IMR-90 (cell line): ENCODE results near the gene FAM20C.

Source experiments
- BHLHE40 ChIP-seq: fragments of 150-350 bp; IDR thresholded peaks from 2 replicates; pipeline ENCODE4 v1.6.1; 2016; ENCODE audit warnings: mild to moderate bottlenecking, low read depth, low read length
- MAFK ChIP-seq: IDR thresholded peaks from 2 replicates; pipeline ENCODE4 v1.6.1; 2012; ENCODE audit warnings: low read depth, low read length, improper control_type of control experiment
- POLR2A ChIP-seq: IDR thresholded peaks from 2 replicates; pipeline ENCODE4 v1.6.1; 2012; ENCODE audit warnings: mild to moderate bottlenecking, low read depth, low read length
- RAD21 ChIP-seq: IDR thresholded peaks from 2 replicates; pipeline ENCODE4 v1.6.1; 2012; ENCODE audit warnings: low read length, improper control_type of control experiment
- TF ChIP-seq, protein P1 (sequence below): conservative IDR thresholded peaks from 2 replicates; pipeline ENCODE4 v1.5.1; 2012; ENCODE audit warnings: mild to moderate bottlenecking, low read depth, low read length, improper control_type of control experiment

DNA sequence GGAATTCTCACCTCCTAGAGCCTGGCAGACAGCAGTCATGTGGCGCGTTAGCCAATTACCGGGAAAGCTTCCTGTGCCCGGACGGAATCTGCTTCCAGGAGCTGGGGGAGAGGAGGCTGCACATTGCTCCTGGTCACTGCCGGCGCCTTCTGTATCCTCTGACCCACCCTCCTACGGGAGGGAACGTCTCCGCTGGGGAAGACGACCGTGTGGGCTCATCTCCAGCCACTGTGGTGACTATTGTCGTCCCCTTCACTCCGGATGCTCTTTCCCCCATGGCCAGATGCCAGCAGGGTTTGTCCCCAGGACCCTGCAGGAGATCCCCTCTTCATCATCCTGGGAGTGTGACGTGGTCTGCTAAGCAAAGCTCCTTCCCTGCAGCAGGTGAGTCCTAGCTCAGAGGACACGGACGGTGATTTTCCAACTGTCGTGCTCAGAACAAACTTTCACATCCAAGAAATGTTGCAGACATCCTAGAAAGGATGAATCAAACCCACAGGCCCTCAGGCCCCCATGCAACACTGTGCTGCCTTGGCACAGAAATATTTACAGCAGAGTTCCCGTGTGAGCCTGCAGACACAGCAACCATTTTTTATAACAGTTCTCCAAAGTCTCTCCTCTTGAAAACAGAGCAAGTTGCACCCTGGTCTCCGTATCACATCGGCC is 29.6 kb upstream of the FAM20C start:
- no peak for TF ChIP-seq BHLHE40
- TF ChIP-seq, protein P1, sequence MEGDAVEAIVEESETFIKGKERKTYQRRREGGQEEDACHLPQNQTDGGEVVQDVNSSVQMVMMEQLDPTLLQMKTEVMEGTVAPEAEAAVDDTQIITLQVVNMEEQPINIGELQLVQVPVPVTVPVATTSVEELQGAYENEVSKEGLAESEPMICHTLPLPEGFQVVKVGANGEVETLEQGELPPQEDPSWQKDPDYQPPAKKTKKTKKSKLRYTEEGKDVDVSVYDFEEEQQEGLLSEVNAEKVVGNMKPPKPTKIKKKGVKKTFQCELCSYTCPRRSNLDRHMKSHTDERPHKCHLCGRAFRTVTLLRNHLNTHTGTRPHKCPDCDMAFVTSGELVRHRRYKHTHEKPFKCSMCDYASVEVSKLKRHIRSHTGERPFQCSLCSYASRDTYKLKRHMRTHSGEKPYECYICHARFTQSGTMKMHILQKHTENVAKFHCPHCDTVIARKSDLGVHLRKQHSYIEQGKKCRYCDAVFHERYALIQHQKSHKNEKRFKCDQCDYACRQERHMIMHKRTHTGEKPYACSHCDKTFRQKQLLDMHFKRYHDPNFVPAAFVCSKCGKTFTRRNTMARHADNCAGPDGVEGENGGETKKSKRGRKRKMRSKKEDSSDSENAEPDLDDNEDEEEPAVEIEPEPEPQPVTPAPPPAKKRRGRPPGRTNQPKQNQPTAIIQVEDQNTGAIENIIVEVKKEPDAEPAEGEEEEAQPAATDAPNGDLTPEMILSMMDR: no peak
- TF ChIP-seq RAD21: no peak
- no peak for TF ChIP-seq POLR2A
- no peak for TF ChIP-seq MAFK
